Upper lobe of right lung (tissue), 1 donor: Measurements from ENCODE around the gene HSD17B2. TPM values are rescaled to one million over a fixed set of nuclear protein-coding genes. Genes with fewer than 3 reads are reported as not detected.

Source experiments
- ATAC-seq: fragments of 200-7000 bp; cut with Tn5 transposase; one replicate; pipeline ENCODE4 v1.9.1; 2020; ENCODE audit warnings: mild to moderate bottlenecking, moderate library complexity
- DNase-seq: peaks from one replicate; pipeline ENCODE4 v3.0.0-alpha.2; 2020
- H3K27ac ChIP-seq: fragments of 200-600 bp; one replicate; pipeline ENCODE4 v1.8.0; 2022
- H3K27me3 ChIP-seq: fragments of 200-600 bp; one replicate; pipeline ENCODE4 v1.8.0; 2022; ENCODE audit warnings: mild to moderate bottlenecking
- H3K36me3 ChIP-seq: fragments of 200-600 bp; one replicate; pipeline ENCODE4 v1.8.0; 2022
- H3K4me1 ChIP-seq: fragments of 200-600 bp; one replicate; pipeline ENCODE4 v1.8.0; 2022
- H3K4me3 ChIP-seq: fragments of 200-600 bp; one replicate; pipeline ENCODE4 v1.8.0; 2022; ENCODE audit warnings: mild to moderate bottlenecking
- H3K9me3 ChIP-seq: fragments of 200-600 bp; one replicate; pipeline ENCODE4 v1.8.0; 2022
- intact Hi-C: fragments of 100-400 bp; cut with DNase I; formaldehyde crosslinking; loops from one replicate; pipeline ENCODE4 v1.11.0; 2022
- total RNA-seq: library from RNA; stranded (reverse); fragmentation: NEBNext Ultra II Directional; extraction: Animal tissue kit (Norgen Biotek cat#: 25700); gene quantifications from one replicate; pipeline ENCODE4 v1.2.1, GENCODE V29; 2021
- TF ChIP-seq, protein P1 (sequence below): fragments of 200-600 bp; IDR thresholded peaks from one replicate; pipeline ENCODE4 v1.8.0; 2022; ENCODE audit warnings: antibody characterized with exemption
- donor health status: DM: no; HTN: yes; CAD: no; lungs with severe emphysema.

The HSD17B2 gene
- total RNA-seq, 1 donor from 2014 or later = 3.1 TPM

DNA sequence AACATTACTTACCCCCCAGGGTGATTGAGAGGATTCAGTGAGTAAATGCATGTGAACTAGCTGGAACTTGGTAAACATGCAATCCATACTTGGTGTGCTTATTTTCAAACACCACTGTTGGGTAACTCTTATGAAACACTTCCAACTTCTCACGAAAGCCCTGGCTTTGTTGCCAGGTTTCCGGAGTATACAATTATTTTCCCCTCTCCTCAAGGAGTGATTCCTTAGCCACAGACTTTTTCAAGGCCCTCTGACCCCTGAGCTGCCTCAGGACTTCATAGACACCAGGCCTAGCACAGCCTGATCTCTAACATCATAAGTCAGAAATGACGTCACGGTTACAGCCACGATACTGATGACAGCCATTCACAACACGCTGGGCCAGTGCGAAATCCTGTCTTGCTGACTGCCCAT, 27.6 kb downstream of the HSD17B2 start:
- Histone ChIP-seq H3K9me3 (no peaks in the 10 kb centered on the region), H3K4me3 (no peak overlapping the region), H3K4me1 (peaks cover 50% of the 10 kb centered on the region), H3K27ac (peak overlapping the region; percentile 79), H3K27me3 (no peaks in the 10 kb centered on the region), H3K36me3 (no peaks in the 10 kb centered on the region)
- peak; percentile 72 for ATAC-seq
- TF ChIP-seq, protein P1, sequence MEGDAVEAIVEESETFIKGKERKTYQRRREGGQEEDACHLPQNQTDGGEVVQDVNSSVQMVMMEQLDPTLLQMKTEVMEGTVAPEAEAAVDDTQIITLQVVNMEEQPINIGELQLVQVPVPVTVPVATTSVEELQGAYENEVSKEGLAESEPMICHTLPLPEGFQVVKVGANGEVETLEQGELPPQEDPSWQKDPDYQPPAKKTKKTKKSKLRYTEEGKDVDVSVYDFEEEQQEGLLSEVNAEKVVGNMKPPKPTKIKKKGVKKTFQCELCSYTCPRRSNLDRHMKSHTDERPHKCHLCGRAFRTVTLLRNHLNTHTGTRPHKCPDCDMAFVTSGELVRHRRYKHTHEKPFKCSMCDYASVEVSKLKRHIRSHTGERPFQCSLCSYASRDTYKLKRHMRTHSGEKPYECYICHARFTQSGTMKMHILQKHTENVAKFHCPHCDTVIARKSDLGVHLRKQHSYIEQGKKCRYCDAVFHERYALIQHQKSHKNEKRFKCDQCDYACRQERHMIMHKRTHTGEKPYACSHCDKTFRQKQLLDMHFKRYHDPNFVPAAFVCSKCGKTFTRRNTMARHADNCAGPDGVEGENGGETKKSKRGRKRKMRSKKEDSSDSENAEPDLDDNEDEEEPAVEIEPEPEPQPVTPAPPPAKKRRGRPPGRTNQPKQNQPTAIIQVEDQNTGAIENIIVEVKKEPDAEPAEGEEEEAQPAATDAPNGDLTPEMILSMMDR = no peak
- DNase-seq = no peak
- intact Hi-C loops = no loop called here

DNA sequence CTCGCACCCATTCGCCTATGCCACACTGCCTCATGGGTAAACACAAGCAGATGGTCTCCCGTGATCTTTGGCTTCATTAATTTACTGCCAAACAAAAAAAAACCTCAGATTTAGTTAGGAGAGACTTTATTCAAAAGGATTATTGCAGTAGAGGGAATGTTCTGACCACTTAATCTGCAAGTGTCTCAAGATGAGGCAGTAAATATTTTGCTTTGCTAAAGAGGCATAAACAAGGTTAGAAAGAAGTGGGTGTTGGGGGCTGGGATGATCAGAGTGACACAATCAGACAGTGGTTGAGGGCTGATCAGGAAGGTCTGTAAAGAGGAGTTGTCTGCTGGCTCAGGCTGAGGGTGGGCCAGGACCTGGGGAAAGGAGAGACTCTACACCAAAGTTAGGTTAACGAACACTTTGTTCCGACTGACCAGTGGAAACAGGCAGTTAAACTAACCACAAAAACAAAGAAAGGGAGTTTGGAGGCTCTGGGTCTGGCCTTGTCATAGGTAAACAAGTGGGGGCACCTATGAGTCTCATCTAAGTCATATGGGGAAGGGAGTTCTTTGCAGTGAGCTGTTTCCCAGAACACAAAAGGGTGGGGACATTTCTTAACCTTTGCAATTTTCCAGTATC, 28.5 kb downstream of the HSD17B2 start:
- TF ChIP-seq, protein P1 = no peak
- H3K4me3 ChIP-seq = no peak overlapping the region
- no peaks in the 10 kb centered on the region for H3K27me3 ChIP-seq
- H3K9me3 ChIP-seq = no peaks in the 10 kb centered on the region
- no peak for ATAC-seq
- H3K36me3 ChIP-seq = no peaks in the 10 kb centered on the region
- intact Hi-C loops = no loop called here
- peaks cover 50% of the 10 kb centered on the region for H3K4me1 ChIP-seq
- H3K27ac ChIP-seq = peak overlapping the region; percentile 79
- no peak for DNase-seq

DNA sequence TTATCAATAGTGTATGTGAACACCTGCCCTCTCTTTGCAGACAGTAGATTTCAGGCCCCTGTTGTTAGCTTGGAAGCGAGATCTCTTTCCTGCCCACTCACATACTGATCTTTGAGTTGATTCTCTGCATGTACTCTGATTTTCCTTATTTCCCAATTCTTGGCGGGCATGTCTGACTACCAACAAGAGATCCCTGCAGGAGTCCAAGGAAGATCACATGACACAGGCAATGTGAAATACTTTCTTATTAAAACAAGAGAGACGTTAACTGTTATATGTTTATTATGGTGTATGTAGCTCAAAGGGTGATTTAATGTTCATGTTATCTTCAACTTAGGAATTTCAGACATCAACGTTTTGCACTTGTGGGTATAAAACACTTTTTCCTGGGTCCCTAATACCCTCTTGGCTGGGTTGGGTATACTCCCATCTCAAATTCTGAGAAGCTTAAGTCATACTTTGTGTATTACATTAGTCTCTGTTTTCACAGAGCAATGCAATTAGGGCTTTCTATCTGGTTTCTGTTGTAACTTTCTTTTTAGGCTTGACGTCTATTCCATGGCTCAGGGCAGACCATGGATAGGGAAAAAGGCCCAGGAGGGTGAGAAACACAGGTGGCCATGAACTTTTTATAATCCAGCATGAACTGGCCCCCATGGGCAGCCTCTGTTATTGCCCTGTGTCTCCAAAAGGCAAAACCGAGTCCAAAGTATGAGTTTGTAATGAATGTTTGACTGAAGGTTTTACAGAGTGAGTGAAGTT, 32.2 kb downstream of the HSD17B2 start:
- intact Hi-C loops = no loop called here
- Histone ChIP-seq H3K4me3 (no peak overlapping the region), H3K27me3 (no peaks in the 10 kb centered on the region), H3K4me1 (peaks cover 16% of the 10 kb centered on the region), H3K27ac (peak overlapping the region; percentile 42), H3K9me3 (no peaks in the 10 kb centered on the region), H3K36me3 (no peaks in the 10 kb centered on the region)
- no peak for DNase-seq
- no peak for ATAC-seq
- TF ChIP-seq, protein P1 = no peak

DNA sequence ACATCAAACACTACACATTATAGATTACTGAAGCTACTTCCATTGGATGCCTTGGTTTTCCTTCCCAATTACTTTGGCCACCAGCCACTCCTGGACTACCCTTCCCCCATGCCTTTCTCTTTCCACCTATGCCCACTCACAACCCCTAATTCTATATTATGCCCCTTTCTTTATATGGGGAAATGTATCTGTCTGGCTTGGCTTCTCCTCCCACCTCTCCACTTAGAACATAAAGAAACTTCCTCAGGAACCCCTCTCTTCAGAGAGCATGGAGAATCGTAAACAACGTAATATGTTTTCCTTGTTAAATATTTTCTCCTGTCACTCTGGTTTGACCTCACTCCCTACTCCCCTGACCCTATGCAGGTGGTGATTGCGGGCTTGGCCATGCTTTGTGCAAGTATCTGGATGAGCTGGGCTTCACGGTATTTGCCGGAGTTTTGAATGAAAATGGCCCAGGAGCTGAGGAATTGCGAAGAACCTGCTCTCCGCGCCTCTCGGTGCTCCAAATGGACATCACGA, 32.8 kb downstream of the HSD17B2 start:
- H3K36me3 ChIP-seq = no peaks in the 10 kb centered on the region
- DNase-seq (no peak), ATAC-seq (no peak)
- H3K4me1 ChIP-seq = peaks cover 9% of the 10 kb centered on the region
- TF ChIP-seq, protein P1 = no peak
- intact Hi-C loops = no loop called here
- H3K4me3 ChIP-seq = no peak overlapping the region
- no peaks in the 10 kb centered on the region for H3K27me3 ChIP-seq
- H3K9me3 ChIP-seq = no peaks in the 10 kb centered on the region
- peak overlapping the region; percentile 42 for H3K27ac ChIP-seq

DNA sequence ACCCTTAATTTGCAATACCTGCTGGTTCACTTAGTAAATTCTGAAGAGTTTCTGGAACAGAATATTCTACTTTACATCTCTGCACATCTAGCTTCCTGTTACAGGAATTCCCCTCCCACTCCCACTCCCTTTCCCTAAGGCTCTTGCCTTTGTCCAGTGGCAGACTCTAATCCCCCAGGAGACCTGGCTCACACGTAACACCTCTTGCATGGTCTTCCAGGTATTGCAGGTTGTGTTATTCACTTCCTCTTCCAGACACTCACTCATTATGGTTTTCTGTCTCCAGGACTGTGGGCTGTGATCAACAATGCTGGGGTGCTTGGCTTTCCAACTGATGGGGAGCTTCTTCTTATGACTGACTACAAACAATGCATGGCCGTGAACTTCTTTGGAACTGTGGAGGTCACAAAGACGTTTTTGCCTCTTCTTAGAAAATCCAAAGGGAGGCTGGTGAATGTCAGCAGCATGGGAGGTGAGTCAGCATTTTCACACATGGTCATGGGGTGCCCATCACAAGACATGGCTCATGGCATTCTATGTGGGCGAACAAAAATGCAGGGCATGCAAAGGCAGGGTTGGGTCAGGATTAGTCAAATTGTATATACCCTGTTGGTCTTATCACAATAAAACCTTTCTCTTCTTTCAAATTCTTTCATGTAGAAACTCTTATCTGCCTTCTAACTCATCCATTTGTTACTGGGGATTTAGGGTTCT, 35.8 kb downstream of the HSD17B2 start:
- intact Hi-C loops = no loop called here
- no peaks in the 10 kb centered on the region for H3K4me1 ChIP-seq
- H3K27me3 ChIP-seq = no peaks in the 10 kb centered on the region
- H3K27ac ChIP-seq = no peak overlapping the region
- DNase-seq (no peak), ATAC-seq (no peak)
- H3K4me3 ChIP-seq = no peak overlapping the region
- H3K9me3 ChIP-seq = no peaks in the 10 kb centered on the region
- no peaks in the 10 kb centered on the region for H3K36me3 ChIP-seq
- TF ChIP-seq, protein P1 = no peak
